HL-60 (cell line): Measurements from ENCODE around the gene HMCN2.

Experiments
- DNase-seq, 2 experiments: peaks; one replicate each; pipeline ENCODE4 v3.0.0-alpha.2; 2010 to 2020; ENCODE audit warnings: low read depth in 1 of 2, low spot score in 1 of 2
- H3K27ac ChIP-seq: fragments of 250-450 bp; sonication (Bioruptor Pico); replicated peaks from 2 replicates; pipeline ENCODE4 v1.5.1; 2020; ENCODE audit warnings: mild to moderate bottlenecking, moderate library complexity
- H3K27me3 ChIP-seq: fragments of 250-450 bp; sonication (Bioruptor Pico); 2 replicates; pipeline ENCODE4 v1.5.1; 2021; ENCODE audit warnings: mild to moderate bottlenecking, moderate library complexity; ENCODE audit not compliant: insufficient read depth, poor library complexity, severe bottlenecking
- H3K4me3 ChIP-seq: replicated peaks from 2 replicates; pipeline ENCODE4 v1.5.1; 2011; ENCODE audit warnings: mild to moderate bottlenecking, control low read depth, low read length; ENCODE audit not compliant: insufficient read depth
- GABPA ChIP-seq: IDR thresholded peaks from 2 replicates; pipeline ENCODE4 v1.6.1; 2012; ENCODE audit warnings: low read depth
- POLR2AphosphoS5 ChIP-seq: IDR thresholded peaks from 2 replicates; pipeline ENCODE4 v1.6.1; 2012; ENCODE audit warnings: low read depth
- SPI1 ChIP-seq: IDR thresholded peaks from 2 replicates; pipeline ENCODE4 v1.6.1; 2012; ENCODE audit warnings: low read depth, mild to moderate bottlenecking, borderline replicate concordance
- TF ChIP-seq, protein P1 (sequence below): IDR thresholded peaks from 2 replicates; pipeline ENCODE4 v1.6.1; 2012; ENCODE audit warnings: low read depth; ENCODE audit not compliant: insufficient replicate concordance
- TF ChIP-seq, protein P2 (sequence below): IDR thresholded peaks from one replicate; pipeline ENCODE4 v1.5.1; 2011; ENCODE audit warnings: low read length, control low read depth, inconsistent platforms; ENCODE audit not compliant: insufficient read depth

Gene HMCN2

DNA sequence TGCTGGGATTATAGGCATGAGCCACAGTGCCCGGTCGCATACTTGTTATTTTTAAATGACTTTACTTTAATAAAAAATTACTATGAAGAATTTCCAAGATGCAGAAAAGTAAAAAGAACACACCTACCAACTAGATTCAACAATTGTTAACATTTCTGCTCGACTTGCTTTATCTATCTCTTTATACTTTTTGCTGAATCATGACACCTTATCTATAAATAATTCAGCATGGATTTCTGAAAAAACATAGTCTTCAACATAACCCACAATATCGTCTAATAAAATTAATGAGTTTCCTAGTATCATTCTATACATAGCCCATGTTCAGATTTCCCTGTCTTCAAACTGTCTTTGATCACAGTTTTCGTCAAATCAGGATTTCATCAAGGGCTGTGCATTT, 25.9 kb downstream of the HMCN2 start:
- Histone ChIP-seq H3K27me3 (peaks cover 3% of the 10 kb centered on the region), H3K27ac (no peak overlapping the region), H3K4me3 (no peak overlapping the region)
- no peak for DNase-seq
- TF ChIP-seq POLR2AphosphoS5, result no peak
- TF ChIP-seq, protein P1, sequence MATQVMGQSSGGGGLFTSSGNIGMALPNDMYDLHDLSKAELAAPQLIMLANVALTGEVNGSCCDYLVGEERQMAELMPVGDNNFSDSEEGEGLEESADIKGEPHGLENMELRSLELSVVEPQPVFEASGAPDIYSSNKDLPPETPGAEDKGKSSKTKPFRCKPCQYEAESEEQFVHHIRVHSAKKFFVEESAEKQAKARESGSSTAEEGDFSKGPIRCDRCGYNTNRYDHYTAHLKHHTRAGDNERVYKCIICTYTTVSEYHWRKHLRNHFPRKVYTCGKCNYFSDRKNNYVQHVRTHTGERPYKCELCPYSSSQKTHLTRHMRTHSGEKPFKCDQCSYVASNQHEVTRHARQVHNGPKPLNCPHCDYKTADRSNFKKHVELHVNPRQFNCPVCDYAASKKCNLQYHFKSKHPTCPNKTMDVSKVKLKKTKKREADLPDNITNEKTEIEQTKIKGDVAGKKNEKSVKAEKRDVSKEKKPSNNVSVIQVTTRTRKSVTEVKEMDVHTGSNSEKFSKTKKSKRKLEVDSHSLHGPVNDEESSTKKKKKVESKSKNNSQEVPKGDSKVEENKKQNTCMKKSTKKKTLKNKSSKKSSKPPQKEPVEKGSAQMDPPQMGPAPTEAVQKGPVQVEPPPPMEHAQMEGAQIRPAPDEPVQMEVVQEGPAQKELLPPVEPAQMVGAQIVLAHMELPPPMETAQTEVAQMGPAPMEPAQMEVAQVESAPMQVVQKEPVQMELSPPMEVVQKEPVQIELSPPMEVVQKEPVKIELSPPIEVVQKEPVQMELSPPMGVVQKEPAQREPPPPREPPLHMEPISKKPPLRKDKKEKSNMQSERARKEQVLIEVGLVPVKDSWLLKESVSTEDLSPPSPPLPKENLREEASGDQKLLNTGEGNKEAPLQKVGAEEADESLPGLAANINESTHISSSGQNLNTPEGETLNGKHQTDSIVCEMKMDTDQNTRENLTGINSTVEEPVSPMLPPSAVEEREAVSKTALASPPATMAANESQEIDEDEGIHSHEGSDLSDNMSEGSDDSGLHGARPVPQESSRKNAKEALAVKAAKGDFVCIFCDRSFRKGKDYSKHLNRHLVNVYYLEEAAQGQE, result no peak

DNA sequence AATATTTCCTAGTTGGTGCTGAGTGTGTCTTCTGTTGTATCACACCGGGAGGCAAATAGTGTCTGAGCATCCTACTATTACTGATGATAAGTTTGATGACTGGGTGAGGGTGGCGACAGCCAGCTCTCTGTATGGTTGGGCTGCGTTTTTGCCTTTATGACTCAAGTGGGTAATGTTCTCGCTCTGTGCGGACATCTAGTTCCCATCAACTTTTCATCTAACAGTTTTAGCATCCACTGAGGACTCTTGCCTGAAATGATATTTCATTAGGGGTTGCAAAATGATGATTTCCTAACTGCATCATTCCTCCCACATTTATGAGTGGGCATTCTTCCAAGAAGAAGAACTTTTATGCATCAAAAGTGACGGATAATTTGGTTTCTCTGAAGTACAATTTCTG, 26.5 kb downstream of the HMCN2 start:
- no peak for DNase-seq
- TF ChIP-seq, protein P1, result no peak
- H3K27me3 ChIP-seq, result peaks cover 3% of the 10 kb centered on the region

DNA sequence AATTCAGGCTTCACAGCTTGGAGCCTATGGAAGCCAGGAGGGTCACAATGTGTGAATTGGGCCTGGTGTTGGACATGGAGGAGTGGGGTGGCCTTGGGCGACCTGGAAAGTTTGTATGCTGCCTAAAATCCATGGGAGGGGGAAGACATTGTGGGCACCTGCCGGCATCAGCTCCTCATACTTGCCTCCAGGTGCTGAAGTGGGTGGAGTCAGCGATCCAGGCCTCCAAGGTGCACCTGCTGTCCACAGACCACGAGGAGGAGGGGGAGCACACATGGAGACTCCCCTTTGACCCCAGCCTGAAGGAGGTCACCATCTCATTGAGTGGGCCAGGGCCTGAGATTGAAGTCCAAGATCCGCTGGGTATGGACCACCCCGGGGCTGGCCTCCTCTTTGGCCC, 29.1 kb downstream of the HMCN2 start:
- Histone ChIP-seq H3K27me3 (peaks cover 3% of the 10 kb centered on the region), H3K27ac (no peak overlapping the region), H3K4me3 (no peak overlapping the region)
- no peak for DNase-seq
- TF ChIP-seq, protein P2, sequence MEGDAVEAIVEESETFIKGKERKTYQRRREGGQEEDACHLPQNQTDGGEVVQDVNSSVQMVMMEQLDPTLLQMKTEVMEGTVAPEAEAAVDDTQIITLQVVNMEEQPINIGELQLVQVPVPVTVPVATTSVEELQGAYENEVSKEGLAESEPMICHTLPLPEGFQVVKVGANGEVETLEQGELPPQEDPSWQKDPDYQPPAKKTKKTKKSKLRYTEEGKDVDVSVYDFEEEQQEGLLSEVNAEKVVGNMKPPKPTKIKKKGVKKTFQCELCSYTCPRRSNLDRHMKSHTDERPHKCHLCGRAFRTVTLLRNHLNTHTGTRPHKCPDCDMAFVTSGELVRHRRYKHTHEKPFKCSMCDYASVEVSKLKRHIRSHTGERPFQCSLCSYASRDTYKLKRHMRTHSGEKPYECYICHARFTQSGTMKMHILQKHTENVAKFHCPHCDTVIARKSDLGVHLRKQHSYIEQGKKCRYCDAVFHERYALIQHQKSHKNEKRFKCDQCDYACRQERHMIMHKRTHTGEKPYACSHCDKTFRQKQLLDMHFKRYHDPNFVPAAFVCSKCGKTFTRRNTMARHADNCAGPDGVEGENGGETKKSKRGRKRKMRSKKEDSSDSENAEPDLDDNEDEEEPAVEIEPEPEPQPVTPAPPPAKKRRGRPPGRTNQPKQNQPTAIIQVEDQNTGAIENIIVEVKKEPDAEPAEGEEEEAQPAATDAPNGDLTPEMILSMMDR, result no peak
- TF ChIP-seq, protein P1, result no peak
- TF ChIP-seq POLR2AphosphoS5 (no peak), SPI1 (no peak), GABPA (no peak)

More for the DNA sequence above, 26.5 kb downstream of the HMCN2 start:
- Histone ChIP-seq H3K4me3 (no peak overlapping the region), H3K27ac (no peak overlapping the region)

DNA sequence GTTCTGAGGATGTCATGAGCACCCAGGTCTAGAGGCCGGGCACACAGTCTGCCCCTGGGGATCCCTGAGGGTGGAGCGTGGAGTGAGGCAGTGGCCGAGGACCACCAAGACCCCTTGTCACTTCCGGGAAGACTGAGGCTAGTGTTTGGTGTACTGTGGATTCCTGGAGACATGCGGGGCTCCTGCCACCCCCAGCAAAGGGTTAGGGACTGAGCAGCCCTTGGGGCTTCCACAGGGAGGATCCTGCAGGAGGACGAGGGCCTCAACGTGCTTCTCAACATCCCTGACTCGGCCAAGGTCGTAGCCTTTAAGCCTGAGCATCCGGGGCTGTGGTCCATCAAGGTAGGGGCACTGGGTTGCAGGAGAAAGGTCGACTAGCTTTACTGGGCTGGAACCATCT, 29.9 kb downstream of the HMCN2 start:
- Histone ChIP-seq H3K27me3 (peaks cover 3% of the 10 kb centered on the region), H3K4me3 (no peak overlapping the region), H3K27ac (no peak overlapping the region)
- TF ChIP-seq SPI1, result no peak
- TF ChIP-seq GABPA, result no peak
- TF ChIP-seq, protein P2, result no peak
- TF ChIP-seq, protein P1, result no peak
- no peak for TF ChIP-seq POLR2AphosphoS5
- no peak for DNase-seq
